Cerebellar nuclear complex (tissue), 1 donor: ENCODE measurements around the gene NOP56.
A peak's percentile ranks its signal among the peaks of the same experiment; 100 is the strongest.

Experiments used
- DNase-seq, 2 experiments: peaks; one replicate each; lab custom pipeline; 2025; lab: John Stamatoyannopoulos, UW

The NOP56 gene, protein sequence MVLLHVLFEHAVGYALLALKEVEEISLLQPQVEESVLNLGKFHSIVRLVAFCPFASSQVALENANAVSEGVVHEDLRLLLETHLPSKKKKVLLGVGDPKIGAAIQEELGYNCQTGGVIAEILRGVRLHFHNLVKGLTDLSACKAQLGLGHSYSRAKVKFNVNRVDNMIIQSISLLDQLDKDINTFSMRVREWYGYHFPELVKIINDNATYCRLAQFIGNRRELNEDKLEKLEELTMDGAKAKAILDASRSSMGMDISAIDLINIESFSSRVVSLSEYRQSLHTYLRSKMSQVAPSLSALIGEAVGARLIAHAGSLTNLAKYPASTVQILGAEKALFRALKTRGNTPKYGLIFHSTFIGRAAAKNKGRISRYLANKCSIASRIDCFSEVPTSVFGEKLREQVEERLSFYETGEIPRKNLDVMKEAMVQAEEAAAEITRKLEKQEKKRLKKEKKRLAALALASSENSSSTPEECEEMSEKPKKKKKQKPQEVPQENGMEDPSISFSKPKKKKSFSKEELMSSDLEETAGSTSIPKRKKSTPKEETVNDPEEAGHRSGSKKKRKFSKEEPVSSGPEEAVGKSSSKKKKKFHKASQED

DNA sequence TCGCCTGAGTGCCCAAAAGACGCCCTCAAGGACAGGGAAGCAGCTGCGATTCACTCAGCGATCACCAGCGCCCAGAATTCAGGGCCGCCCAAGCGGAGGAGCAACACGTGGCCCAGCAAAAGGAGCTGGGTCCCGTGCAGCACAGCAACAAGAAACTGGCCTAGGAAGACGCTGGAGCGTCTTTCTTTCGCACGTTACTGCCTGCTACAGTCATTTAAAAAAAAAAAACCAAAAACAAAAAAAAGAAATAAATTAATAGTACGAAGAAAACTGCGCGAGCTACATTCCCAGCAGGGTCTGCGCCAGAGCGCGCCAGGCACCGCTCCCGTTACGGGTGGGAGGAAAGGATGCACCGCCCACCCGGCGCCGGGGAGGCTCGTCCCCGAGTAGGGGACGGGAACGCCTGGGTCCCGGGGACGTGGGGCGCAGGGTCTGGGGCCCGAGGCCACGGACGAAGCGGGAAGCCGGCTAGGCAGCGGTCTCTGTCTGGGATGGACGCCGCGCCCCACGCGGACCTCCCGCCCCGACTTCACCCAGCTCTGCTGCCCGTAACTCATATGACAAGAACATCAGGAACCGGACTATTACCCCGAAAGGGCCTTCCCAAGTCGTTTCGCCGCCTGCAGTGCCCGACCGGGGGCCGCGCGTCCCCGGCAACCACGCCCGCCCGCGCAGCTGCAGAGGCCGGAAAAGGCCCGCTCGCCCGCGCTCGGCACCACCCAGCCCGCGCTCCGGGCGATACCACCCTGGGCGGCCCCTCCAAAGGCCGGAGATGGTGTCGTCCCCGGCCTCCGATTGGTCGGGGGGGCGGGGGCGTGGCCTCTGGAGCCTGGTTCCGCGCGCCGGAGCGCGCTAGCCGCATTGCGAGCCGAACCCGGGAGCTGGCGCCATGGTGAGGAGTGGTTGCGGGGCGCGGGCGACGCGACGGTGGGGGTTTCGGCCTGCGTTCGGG lies at the start of gene NOP56:
NOP56 (plus strand) TSS at position 861 of the 952 bp plus-strand sequence; CDS start at position 890, 29 bp downstream.
- DNase-seq, result peak; percentile 14 to 49

DNA sequence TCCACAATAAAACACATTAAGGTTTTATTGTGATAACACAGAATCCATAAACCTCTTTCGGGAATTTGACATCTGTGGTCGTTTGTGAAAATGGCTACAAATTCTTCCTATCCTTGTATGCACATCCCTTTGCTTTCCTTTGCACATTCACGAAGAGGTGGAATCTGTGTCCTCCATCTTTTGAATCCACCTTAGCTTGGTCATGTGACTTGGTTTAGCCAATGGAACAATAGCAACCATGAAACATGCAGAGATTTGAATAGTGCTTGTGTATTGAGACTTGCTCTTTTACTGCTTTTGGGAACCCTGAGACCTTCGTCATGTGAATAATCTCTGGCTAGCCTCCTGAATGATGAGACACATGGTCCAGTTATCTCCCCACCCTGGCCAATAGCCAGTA lies 49.7 kb upstream of the NOP56 start:
- DNase-seq, result no peak

DNA sequence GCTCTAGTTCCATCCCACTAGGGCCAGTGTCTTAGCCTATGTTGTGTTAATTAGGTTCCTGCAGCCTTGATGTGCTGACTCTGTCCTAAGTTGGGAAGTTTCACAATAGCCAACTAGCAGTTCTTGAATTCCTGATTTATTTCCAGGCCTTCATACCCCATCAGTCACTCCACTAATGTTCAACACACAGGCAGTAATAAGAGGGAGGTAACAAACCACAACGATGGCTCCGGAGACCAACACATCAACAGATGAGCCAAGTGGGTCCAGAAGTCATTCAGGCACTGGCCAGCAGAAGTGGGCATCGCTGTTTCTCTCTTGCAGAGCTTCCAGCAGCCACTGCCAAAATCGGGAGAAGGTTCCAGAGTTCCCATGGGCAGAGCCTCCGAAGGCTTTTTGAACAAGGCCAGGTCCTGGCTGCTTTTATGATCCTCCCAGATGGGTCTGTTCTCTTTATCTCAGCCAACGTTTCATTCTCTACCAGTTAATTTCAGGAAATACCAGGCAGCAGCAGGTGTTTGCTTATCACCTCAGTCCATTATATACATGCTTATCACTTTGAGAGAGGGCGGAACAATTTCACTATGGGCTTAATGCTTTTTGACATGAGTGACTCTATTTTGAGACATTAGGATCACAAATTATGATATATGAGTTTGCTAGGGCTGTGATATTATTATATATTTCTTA lies 48.5 kb upstream of the NOP56 start:
- DNase-seq, result no peak

DNA sequence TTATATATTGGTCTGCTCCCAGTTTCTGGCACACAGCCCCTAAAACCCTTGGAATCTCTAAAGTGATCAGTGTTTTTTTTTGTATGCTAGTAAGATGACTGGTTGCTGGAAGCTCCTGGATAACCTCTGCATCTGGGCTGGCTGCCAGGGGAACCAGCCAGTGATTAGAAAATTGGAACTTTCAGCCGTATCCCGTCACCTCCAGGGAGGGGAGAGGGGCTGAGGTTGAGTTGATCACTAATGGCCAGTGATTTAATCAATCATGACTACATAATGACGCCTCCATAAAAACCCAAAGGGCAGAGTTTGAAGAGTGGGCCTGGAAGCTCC lies 48.0 kb upstream of the NOP56 start:
- DNase-seq, result no peak

DNA sequence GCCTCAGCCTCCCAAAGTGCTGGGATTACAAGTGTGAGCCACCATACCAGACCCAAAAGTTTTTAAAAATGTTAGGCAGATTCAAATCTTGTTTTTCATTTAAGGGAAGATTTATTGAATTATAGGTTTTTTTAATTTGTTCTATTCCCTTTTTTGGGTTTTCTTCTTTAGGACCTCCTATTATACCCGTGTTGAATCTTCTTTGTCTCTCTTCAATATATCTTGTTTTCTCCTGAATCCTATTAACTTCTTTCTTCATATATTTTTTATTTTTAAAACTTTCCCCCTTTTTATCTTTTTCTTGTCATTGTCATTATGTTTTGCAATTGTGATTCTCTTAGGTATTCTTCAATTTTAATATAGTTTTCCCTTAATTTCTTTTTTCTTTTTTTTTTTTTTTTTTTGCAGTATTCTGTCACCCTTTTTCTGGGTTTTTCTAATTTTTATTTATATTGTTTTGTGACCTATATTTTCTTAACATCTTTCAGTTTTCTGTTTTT lies 45.9 kb upstream of the NOP56 start:
- DNase-seq, result no peak

DNA sequence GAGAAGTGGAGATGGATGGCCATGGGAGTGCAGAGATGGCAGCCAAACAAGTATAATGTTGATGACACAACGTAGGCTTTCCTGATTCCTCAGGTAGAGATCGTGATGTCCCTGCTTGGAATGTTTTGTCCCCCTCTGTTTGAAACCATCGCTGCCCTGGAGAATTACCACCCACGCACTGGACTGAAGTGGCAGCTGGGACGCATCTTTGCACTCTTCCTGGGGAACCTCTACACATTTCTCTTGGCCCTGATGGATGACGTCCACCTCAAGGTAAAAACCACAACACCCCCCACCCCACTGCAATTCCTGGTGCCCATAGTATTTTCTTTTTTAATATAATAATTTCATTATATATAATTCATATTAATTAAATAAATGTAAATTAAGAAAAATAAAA lies 42.1 kb upstream of the NOP56 start:
- no peak for DNase-seq

DNA sequence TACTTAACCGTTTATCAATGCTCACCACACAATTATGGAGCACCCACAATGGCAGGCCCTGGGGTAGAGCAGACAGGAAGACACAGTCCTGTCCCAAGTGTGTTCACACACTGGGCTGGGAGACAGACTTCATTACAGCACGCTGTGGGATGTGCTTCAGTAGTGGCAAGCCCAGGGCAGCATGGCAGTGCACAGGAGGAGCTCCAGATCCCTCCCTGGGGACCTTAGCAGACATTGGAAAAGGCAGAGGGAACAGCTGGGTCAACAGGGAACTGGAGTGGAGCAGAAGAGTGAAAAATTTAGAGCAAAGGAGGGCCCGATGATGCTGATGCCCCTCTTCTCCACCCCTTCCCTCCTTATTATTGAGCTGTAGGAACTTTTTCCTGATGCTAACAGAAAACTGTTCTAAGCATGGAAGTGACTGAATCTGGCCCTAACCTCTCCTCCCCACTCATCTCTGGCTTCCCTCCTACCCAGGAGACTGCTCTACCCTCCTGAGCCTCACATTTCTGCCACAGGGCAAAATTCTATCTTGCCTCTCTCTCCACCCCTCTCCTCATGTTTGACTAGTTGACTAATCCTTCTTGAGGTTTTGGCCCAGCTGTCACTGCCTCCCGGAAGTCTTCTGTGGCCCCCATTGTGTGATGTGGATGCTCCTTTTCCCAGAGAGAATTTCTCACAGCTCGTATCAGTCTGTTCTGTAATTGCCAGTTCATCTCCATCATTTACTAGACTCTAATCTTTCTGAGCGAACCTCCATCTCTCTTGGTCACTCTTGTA lies 41.3 kb upstream of the NOP56 start:
- no peak for DNase-seq

DNA sequence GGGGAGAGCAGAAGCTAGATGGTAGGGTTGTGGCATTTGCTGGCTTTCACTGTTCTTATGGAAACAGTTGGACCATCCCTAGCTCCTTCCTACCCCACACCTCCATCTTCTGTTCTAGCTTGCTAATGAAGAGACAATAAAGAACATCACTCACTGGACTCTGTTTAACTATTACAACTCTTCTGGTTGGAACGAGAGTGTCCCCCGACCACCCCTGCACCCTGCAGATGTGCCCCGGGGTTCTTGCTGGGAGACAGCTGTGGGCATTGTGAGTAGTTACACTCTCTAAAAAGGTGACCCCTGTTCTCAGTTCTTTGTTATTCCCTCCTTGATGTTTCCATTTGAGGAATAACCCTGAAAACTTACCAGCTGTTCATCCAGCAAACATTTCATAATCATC lies 40.4 kb upstream of the NOP56 start:
- DNase-seq, result no peak

DNA sequence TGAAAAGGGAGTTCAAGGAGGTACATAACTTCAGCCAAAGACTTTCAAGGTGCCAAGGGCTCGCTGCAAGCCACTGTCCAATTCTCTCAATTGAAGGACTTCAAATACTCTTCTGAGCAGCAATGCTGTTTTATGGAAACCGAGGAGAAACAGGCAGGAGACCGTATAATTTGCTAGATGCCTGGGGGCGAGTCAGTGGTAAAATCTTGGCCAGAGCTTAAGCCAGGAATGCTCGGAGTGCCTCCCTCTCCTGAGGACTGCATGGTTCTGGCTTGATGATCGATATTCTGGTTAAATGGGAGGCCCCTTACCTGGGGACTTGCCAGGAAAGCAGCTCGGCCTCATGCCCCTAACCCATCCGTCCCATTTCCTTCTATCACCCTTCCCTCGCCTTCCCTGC lies 35.8 kb upstream of the NOP56 start:
- no peak for DNase-seq

DNA sequence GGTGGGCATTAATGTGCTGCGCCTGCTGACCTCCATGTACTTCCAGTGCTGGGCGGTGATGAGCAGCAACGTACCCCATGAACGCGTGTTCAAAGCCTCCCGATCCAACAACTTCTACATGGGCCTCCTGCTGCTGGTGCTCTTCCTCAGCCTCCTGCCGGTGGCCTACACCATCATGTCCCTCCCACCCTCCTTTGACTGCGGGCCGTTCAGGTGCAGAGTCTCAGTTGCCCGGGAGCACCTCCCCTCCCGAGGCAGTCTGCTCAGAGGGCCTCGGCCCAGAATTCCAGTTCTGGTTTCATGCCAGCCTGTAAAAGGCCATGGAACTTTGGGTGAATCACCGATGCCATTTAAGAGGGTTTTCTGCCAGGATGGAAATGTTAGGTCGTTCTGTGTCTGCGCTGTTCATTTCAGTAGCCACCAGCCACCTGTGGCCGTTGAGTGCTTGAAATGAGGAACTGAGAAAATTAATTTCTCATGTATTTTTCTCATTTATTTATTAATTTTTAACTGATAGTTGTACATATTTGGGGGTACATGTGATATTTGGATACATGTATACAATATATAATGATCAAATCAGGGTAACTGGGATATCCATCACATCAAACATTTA lies 35.2 kb upstream of the NOP56 start:
- no peak for DNase-seq

DNA sequence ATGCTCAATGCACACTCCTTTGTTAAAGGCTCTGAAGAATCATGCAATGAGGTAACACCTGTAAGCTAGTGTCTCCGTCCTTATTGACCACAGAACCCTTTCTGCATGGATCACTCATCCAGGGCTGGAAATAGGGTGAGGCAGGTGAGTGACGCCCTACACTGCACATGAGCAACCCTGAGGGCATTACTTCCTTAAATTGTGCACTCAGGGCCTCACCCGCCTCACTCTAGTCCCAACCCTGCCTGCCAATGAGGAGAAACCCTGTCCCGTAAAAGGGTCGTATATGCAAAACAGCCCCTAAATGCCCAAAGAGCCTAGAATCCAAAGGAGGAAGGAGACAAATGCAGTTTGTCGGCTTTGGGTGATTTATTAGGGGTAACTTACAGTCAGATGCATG lies 33.6 kb upstream of the NOP56 start:
- DNase-seq, result no peak

DNA sequence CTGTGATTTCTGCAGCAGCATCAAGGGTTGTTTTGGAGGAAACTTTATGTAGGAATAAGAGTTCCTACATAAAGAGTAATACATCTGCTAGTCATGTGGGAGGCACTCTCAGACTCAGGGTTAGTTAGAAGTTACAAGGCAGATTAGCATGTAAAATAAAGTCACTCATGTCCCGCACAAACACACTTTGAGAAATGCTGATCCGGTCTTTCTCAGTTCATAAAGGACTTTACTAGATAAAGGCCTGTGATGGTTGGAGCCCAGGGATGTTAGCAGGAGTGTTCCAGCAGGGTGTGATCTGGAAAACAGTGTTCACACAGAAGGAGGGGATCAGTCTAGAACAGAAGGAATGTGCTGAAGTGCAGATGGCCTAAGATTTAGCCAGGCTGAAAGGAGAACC lies 33.1 kb upstream of the NOP56 start:
- DNase-seq, result no peak

DNA sequence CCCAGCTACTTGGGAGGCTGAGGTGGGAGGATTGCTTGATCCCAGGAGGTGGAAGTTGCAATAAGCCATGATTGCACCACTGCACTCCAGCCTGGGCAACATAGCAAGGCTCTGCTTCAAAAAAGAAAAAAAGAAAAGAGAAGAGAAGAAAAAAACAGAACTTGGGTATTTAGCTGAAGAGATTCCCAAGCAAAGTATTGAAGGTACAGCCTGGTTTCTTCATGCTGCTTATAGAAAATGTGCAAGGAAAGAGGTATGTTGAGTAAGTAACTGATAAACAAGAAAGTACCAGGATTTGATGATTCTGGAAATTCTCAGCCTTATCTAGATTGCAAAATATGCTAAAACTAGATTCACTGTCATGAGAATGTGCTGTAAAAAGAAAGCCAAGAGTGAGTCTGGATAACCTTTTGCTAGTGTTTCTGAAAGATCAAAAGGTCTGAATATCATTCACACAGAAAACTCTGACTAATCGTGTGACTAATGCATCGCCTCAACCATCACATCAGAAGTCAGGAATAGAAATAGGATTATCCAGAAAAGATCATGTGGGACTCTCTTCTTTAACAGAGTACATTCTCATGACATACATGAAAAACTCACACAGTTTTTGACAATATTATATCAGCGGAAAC lies 32.4 kb upstream of the NOP56 start:
- no peak for DNase-seq

DNA sequence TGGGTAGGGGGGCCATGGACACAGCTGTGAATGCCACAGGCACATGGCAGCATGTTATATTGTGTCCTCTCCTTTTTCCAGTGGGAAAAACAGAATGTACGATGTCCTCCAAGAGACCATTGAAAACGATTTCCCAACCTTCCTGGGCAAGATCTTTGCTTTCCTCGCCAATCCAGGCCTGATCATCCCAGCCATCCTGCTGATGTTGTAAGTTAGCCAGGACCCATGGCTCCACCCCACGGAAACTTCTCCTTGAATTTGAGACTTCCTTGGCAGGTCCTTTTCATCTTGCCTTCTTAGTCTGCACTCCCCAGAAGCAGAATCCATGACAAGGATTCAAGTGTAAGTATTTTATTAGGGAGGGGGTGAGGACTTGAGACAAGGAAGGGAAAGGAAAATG lies 28.2 kb upstream of the NOP56 start:
- DNase-seq, result no peak

DNA sequence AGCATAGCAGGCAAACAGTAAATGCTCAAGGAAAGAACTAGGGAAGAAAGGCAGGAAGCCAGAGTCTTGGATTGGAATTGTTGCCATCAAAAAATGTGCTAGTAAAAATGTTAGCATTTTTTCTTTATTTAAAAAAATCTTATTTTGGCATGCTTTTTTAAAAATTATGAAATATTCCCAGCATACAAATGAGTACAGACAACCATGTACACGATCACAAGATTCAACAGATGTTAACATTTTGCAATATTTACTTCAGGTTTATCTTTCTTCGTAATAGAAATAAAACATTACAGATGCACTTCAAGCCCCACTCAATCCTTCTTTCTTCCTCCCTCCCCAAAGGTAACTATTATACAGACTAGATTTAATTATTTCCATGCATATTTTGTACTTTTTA lies 27.4 kb upstream of the NOP56 start:
- DNase-seq, result no peak

DNA sequence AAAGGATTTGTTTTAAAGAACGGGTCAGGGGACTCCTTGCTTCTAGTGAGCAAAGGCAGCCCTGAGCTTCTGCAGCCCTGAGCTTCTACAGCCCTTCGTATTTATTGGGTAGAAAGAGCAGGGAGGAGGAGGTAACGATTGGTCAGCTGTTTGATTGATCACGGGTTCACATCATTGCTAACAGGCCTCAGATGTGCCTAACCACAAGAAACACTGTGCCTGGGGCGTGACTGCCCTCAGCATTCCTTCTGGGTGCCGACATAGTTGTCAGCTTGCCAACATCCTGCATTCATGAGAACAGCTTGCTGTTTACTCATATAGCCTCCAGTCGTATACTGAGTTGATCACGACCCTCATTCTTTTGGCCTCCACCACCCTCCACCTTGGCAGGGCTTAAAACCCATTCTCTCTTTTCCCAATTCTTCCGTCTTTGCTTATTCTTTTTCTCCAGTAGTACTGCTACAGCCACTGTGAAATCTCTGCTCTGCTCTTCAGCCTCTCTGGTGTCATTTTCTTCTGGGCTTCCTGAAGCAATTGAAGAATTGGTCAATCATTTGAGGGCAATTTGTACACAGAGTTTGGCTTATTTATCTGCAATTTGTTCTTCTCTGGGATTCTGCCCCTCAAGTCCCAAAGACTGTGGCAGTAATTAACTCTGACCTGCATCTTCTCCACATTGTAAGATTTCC lies 25.4 kb upstream of the NOP56 start:
- DNase-seq, result no peak

DNA sequence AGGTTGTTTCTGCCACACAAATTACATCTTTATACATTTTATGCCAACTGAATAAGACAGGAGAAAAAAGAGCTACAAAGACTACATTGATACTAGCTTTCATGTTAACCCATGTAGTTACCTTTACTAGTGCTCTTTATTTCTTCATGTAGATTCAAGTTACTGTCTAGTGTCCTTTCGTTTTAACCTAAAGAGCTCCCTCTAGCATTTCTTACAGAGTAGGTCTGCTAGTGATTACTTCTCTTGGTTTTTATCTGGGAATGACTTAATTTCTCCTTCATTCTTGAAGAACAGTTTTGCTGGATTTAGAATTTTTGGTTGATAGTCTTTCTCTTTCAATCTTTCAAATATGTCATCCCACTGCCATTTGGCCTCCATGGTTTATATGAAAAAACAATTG lies 21.2 kb upstream of the NOP56 start:
- no peak for DNase-seq

DNA sequence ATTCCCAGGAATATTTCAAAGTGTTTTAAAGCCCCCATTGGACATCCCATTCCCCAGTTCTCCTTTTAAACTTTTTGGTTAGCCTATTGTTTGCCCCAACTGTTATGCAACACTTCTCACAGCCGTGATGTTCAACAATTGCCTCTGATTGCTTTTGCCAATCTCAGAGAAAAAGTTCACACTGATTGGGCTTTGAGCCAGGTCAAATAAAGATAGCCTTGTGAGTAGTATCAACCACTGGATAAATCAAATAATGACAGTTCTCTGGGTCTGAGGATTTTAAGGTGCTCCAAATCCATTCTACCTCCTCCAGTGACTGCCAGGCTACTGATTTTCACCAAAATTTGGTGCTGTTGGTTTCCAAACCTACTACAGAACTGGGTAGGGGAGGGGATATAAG lies 19.1 kb upstream of the NOP56 start:
- no peak for DNase-seq

DNA sequence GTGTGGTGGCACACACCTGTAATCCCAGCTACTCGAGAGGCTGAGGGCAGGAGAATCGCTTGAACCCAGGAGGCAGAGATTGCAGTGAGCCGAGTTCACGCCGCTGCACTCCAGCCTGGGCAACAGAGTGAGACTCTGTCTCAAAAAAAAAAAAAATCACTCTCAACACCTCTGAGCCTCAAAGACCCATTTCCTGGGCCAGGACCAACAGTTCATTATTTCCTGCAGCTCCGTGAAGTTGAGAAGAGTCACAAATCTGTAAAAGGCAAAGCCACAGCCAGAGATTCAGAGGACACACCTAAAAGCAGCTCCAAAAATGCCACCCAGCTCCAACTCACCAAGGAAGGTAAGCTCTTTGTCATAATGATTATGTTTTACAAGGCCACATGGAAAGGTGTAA lies 15.2 kb upstream of the NOP56 start:
- no peak for DNase-seq

DNA sequence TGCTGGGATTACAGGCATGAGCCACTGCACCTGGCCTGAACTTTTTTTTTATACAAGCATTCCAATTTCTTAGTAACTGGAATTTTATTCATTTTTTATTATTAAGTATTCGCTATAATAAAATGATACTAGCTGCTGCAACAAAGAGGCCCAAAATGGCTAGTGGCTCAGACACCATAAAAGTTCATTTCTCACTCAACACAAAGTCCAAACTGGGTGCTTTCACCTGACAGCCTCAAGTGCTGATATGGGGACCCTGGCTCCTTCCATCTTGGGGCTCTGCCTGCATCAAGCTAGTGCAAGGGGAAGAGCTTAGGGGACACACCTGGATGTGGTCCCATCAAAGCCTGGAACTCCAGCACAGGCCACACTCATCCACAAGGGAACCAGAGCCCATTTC lies 12.2 kb upstream of the NOP56 start:
- no peak for DNase-seq
